ENCODE measurements around the gene SPIN1.
"Not testable (repeated sequence)": the region's sequence is repeated elsewhere in the genome, so short reads cannot be mapped to it uniquely, and the experiment has no call there.

SPIN1 gene

GRCh38 chr9:88388203-88388885 lies at the start of gene SPIN1:
SPIN1 (plus strand) TSS chr9:88388444; CDS start chr9:88426540, 38,096 bp downstream.
- peak; percentile 59 for DNase-seq

GRCh38 chr9:88339317-88339716 lies 48.9 kb upstream of the SPIN1 start:
- DNase-seq = no peak

- no peak for DNase-seq
These were observed 46.0 kb upstream of the SPIN1 start for GRCh38 chr9:88342246-88342645.

- no peak for DNase-seq
These were observed 44.2 kb upstream of the SPIN1 start for GRCh38 chr9:88344013-88344412.

- not testable (repeated sequence) for DNase-seq
These were observed 37.9 kb upstream of the SPIN1 start for GRCh38 chr9:88350354-88350753.

- no peak for DNase-seq
These were observed 33.1 kb upstream of the SPIN1 start for GRCh38 chr9:88355166-88355565.

GRCh38 chr9:88357250-88357649 lies 31.0 kb upstream of the SPIN1 start:
- not testable (repeated sequence) for DNase-seq

- no peak for DNase-seq
These were observed 29.5 kb upstream of the SPIN1 start for GRCh38 chr9:88358723-88359122.

- DNase-seq = no peak
These were observed 28.3 kb upstream of the SPIN1 start for GRCh38 chr9:88359974-88360373.

GRCh38 chr9:88362681-88363080 lies 25.6 kb upstream of the SPIN1 start:
- no peak for DNase-seq

GRCh38 chr9:88363661-88364060 lies 24.6 kb upstream of the SPIN1 start:
- DNase-seq = no peak

GRCh38 chr9:88364706-88365105 lies 23.5 kb upstream of the SPIN1 start:
- no peak for DNase-seq

- no peak for DNase-seq
These were observed 17.9 kb upstream of the SPIN1 start for GRCh38 chr9:88370346-88370745.

GRCh38 chr9:88372103-88372654 lies 16.1 kb upstream of the SPIN1 start:
- no peak for DNase-seq

GRCh38 chr9:88373045-88373444 lies 15.2 kb upstream of the SPIN1 start:
- DNase-seq = no peak

- no peak for DNase-seq
These were observed 9.9 kb upstream of the SPIN1 start for GRCh38 chr9:88378317-88378716.

GRCh38 chr9:88379352-88379751 lies 8.9 kb upstream of the SPIN1 start:
- no peak for DNase-seq

GRCh38 chr9:88380118-88380517 lies 8.1 kb upstream of the SPIN1 start:
- no peak for DNase-seq

GRCh38 chr9:88381322-88381721 lies 6.9 kb upstream of the SPIN1 start:
- not testable (repeated sequence) for DNase-seq

- no peak for DNase-seq
These were observed 5.1 kb upstream of the SPIN1 start for GRCh38 chr9:88383176-88383575.

- DNase-seq = not testable (repeated sequence)
These were observed 2.1 kb upstream of the SPIN1 start for GRCh38 chr9:88386137-88386536.

- DNase-seq = no peak
These were observed 1.1 kb upstream of the SPIN1 start for GRCh38 chr9:88387036-88387551.

- DNase-seq = no peak
These were observed 567 bp upstream of the SPIN1 start for GRCh38 chr9:88387552-88388202.
